ENCODE measurements around the gene CD8B. TPM values are rescaled to one million over a fixed set of nuclear protein-coding genes. Genes with fewer than 3 reads are reported as not detected.

Gene CD8B
- total RNA-seq, 1 experiment from 2014 or later: 0.47 TPM

- POLR2A ChIA-PET: no interaction called here
- RAD21 ChIA-PET (ENCODE audit: low non-redundant PET in 1 of 2, low total read pairs in 2 of 2, uncharacterized antibody in 2 of 2, unreplicated experiment in 2 of 2): no interaction called here
- DNase-seq (ENCODE audit: low read depth, low spot score) (no peak), ATAC-seq (no peak)
- intact Hi-C loops (cut with micrococcal nuclease): loop anchor here (10.0 kb wide), 1 partner anchor 414 kb away; no protein-coding TSS in a partner anchor
- H3K4me2 ChIP-seq (ENCODE audit: low read length): no peak overlapping the region
- no peaks in the 10 kb centered on the region for H3K9me2 ChIP-seq (ENCODE audit: insufficient read depth)
- peaks cover 7 to 10% of the 10 kb centered on the region in 2 experiments; a peak in 2 of 4 replicates for H3K9me3 ChIP-seq (ENCODE audit: control insufficient read depth in 1 of 2, insufficient read depth in 1 of 2, low read depth in 1 of 2, low read length in 2 of 2)
- H3K79me2 ChIP-seq (ENCODE audit: insufficient read depth, low read length): no peaks in the 10 kb centered on the region
- TF ChIP-seq ZFX (IDR thresholded peaks at IDR 0.05) (no peak), EGR1 (IDR thresholded peaks at IDR 0.05; ENCODE audit: low read depth) (no peak), POLR2A (IDR thresholded peaks at IDR 0.05; ENCODE audit: borderline replicate concordance, extremely low read depth, insufficient read depth, insufficient read length) (no peak), EZH2 (IDR thresholded peaks at IDR 0.05) (no peak), SRF (IDR thresholded peaks at IDR 0.05; ENCODE audit: low read depth) (no peak), RAD21 (IDR thresholded peaks at IDR 0.05; ENCODE audit: low read depth) (no peak), EZH2phosphoT487 (IDR thresholded peaks at IDR 0.05; ENCODE audit: borderline replicate concordance) (no peak), ATF3 (IDR thresholded peaks at IDR 0.05) (no peak), ZBTB33 (IDR thresholded peaks at IDR 0.05; ENCODE audit: extremely low read depth, insufficient replicate concordance, low read length) (no peak)
- no peaks in the 10 kb centered on the region for H3K27me3 ChIP-seq (ENCODE audit: insufficient read depth, low read length)
- no peaks in the 10 kb centered on the region for H3K4me1 ChIP-seq (ENCODE audit: control insufficient read depth in 1 of 2, insufficient read depth in 2 of 2, low read length in 2 of 2)
- H3K9ac ChIP-seq (ENCODE audit: low read length): no peak overlapping the region
- H3K27ac ChIP-seq (ENCODE audit: low read depth, low read length): no peak overlapping the region
- no peaks in the 10 kb centered on the region for H4K20me1 ChIP-seq (ENCODE audit: insufficient read depth)
- CTCF ChIA-PET: no interaction called here
- H3K36me3 ChIP-seq (ENCODE audit: control insufficient read depth in 1 of 2, insufficient read depth in 2 of 2, low read length in 2 of 2): no peaks in the 10 kb centered on the region
- no peak overlapping the region for H2AFZ ChIP-seq (ENCODE audit: low read depth, low read length, poor library complexity, severe bottlenecking)
- no TSS peak for BruUV-seq (replicated peaks)
- no peak overlapping the region for H3K4me3 ChIP-seq (replicated peaks in 1 of 2; ENCODE audit: low read depth in 1 of 2, low read length in 2 of 2)
These were observed 60.7 kb downstream of the CD8B start for GRCh38 chr2:86800856-86801567.
